ENCODE data around the gene ID2. TPM values are rescaled to one million over a fixed set of nuclear protein-coding genes. Genes with fewer than 3 reads are reported as not detected.

The ID2 gene
- total and polyA plus RNA-seq, 2 of the 13 experiments (the other 11 are each of a cell fraction or from before 2014, with no cell fraction given), result 214 to 719 TPM

DNA sequence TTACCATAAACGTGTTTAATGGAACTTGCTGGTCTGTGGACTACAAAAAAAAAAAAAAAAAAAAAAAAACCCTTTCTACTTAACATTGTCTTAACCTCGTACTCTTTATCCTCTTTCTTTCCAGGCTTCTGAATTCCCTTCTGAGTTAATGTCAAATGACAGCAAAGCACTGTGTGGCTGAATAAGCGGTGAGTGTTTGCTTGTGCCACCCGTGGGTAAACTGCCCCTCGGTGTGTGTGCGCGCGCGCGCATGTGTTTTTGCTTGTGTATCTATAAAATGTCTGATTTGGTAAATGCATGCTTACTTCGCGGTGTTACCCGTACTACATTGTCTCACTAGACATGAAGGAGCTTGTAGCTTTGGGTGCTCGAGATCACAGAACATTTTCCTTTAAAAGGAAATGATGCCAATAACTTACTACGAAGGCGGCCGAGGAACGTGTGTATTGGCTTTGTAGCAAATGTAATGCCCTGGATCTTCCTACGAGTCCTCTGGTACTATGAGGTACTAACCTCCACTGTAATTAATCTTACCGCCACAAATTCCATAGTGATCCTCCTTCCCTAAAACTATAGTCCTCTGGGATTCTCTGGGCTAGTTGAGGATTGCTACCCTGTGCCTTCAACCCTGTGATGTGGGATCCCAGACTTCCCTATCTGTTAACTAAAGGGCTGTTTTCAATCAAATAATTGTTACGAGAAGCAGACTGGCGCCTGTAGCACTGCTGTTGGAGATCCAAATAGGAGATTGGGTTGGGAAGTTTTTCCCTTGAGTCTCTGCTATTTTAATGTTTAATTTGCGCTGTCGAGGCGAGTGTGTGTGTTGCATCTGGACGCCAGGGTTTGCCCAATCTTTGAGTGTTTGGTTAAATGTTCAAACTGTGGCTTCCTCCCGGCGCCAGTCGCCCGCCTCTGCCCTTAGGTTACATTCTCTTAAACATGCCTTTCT is 1.1 kb downstream of the ID2 start (continued):
- TF ChIP-seq, protein P1, sequence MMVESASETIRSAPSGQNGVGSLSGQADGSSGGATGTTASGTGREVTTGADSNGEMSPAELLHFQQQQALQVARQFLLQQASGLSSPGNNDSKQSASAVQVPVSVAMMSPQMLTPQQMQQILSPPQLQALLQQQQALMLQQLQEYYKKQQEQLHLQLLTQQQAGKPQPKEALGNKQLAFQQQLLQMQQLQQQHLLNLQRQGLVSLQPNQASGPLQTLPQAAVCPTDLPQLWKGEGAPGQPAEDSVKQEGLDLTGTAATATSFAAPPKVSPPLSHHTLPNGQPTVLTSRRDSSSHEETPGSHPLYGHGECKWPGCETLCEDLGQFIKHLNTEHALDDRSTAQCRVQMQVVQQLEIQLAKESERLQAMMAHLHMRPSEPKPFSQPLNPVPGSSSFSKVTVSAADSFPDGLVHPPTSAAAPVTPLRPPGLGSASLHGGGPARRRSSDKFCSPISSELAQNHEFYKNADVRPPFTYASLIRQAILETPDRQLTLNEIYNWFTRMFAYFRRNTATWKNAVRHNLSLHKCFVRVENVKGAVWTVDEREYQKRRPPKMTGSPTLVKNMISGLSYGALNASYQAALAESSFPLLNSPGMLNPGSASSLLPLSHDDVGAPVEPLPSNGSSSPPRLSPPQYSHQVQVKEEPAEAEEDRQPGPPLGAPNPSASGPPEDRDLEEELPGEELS (CRISPR knock-in tag; IDR thresholded peaks at IDR 0.05), result 0 out of 2 replicates have a peak, but pooled peaks have one; percentile 33
- no peak for TF ChIP-seq NR2F6 (IDR thresholded peaks at IDR 0.05)
- peak; percentile 6; the same call in 1 of the 2 replicates for TF ChIP-seq NR2F6 (CRISPR knock-in tag; IDR thresholded peaks at IDR 0.05)
- TF ChIP-seq, protein P2, sequence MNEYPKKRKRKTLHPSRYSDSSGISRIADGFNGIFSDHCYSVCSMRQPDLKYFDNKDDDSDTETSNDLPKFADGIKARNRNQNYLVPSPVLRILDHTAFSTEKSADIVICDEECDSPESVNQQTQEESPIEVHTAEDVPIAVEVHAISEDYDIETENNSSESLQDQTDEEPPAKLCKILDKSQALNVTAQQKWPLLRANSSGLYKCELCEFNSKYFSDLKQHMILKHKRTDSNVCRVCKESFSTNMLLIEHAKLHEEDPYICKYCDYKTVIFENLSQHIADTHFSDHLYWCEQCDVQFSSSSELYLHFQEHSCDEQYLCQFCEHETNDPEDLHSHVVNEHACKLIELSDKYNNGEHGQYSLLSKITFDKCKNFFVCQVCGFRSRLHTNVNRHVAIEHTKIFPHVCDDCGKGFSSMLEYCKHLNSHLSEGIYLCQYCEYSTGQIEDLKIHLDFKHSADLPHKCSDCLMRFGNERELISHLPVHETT (CRISPR knock-in tag; conservative IDR thresholded peaks at IDR 0.05), result no peak
- no peak for TF ChIP-seq ZNF570 (CRISPR knock-in tag; IDR thresholded peaks at IDR 0.05; ENCODE audit: borderline replicate concordance)
- TF ChIP-seq POLR2G (IDR thresholded peaks at IDR 0.05; ENCODE audit: low read depth, low read length), result peak; percentile 63; the same call in 1 of the 2 replicates
- 0 out of 2 replicates have a peak, but pooled peaks have one; percentile 12 for TF ChIP-seq POGZ (CRISPR knock-in tag; IDR thresholded peaks at IDR 0.05)
- no peak for TF ChIP-seq KDM4B (CRISPR knock-in tag; IDR thresholded peaks at IDR 0.05)
- TF ChIP-seq, protein P3, sequence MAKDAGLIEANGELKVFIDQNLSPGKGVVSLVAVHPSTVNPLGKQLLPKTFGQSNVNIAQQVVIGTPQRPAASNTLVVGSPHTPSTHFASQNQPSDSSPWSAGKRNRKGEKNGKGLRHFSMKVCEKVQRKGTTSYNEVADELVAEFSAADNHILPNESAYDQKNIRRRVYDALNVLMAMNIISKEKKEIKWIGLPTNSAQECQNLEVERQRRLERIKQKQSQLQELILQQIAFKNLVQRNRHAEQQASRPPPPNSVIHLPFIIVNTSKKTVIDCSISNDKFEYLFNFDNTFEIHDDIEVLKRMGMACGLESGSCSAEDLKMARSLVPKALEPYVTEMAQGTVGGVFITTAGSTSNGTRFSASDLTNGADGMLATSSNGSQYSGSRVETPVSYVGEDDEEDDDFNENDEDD (CRISPR knock-in tag; IDR thresholded peaks at IDR 0.05; ENCODE audit: borderline replicate concordance), result peak; percentile 40; the same call in 1 of the 2 replicates
- TF ChIP-seq SIN3A (IDR thresholded peaks at IDR 0.05; ENCODE audit: borderline replicate concordance, low read depth, low read length), result peak; percentile 74
- TF ChIP-seq NCOA2 (CRISPR knock-in tag; IDR thresholded peaks at IDR 0.05), result no peak
- TF ChIP-seq, protein P4, sequence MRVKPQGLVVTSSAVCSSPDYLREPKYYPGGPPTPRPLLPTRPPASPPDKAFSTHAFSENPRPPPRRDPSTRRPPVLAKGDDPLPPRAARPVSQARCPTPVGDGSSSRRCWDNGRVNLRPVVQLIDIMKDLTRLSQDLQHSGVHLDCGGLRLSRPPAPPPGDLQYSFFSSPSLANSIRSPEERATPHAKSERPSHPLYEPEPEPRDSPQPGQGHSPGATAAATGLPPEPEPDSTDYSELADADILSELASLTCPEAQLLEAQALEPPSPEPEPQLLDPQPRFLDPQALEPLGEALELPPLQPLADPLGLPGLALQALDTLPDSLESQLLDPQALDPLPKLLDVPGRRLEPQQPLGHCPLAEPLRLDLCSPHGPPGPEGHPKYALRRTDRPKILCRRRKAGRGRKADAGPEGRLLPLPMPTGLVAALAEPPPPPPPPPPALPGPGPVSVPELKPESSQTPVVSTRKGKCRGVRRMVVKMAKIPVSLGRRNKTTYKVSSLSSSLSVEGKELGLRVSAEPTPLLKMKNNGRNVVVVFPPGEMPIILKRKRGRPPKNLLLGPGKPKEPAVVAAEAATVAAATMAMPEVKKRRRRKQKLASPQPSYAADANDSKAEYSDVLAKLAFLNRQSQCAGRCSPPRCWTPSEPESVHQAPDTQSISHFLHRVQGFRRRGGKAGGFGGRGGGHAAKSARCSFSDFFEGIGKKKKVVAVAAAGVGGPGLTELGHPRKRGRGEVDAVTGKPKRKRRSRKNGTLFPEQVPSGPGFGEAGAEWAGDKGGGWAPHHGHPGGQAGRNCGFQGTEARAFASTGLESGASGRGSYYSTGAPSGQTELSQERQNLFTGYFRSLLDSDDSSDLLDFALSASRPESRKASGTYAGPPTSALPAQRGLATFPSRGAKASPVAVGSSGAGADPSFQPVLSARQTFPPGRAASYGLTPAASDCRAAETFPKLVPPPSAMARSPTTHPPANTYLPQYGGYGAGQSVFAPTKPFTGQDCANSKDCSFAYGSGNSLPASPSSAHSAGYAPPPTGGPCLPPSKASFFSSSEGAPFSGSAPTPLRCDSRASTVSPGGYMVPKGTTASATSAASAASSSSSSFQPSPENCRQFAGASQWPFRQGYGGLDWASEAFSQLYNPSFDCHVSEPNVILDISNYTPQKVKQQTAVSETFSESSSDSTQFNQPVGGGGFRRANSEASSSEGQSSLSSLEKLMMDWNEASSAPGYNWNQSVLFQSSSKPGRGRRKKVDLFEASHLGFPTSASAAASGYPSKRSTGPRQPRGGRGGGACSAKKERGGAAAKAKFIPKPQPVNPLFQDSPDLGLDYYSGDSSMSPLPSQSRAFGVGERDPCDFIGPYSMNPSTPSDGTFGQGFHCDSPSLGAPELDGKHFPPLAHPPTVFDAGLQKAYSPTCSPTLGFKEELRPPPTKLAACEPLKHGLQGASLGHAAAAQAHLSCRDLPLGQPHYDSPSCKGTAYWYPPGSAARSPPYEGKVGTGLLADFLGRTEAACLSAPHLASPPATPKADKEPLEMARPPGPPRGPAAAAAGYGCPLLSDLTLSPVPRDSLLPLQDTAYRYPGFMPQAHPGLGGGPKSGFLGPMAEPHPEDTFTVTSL (CRISPR knock-in tag; IDR thresholded peaks at IDR 0.05; ENCODE audit: borderline replicate concordance), result no peak
- TF ChIP-seq, protein P5, sequence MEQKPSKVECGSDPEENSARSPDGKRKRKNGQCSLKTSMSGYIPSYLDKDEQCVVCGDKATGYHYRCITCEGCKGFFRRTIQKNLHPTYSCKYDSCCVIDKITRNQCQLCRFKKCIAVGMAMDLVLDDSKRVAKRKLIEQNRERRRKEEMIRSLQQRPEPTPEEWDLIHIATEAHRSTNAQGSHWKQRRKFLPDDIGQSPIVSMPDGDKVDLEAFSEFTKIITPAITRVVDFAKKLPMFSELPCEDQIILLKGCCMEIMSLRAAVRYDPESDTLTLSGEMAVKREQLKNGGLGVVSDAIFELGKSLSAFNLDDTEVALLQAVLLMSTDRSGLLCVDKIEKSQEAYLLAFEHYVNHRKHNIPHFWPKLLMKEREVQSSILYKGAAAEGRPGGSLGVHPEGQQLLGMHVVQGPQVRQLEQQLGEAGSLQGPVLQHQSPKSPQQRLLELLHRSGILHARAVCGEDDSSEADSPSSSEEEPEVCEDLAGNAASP (CRISPR knock-in tag; IDR thresholded peaks at IDR 0.05; ENCODE audit: borderline replicate concordance), result no peak

All from HepG2 (cell line).